A673 (cell line): ENCODE measurements around the gene ACY1. TPM values are rescaled to one million over a fixed set of nuclear protein-coding genes. Genes with fewer than 3 reads are reported as not detected.
A peak's percentile ranks its signal among the peaks of the same experiment; 100 is the strongest.

Experiments used
- BruUV-seq: library from RNA; stranded (reverse); fragments of 400-500 nt; replicated peaks from 2 replicates; lab custom pipeline; 2021; lab: Mats Ljungman, UMichigan
- CTCF ChIA-PET: fragments of 300-600 bp; sonication (Branson Sonifier 250); formaldehyde crosslinking; loops from one replicate; lab custom pipeline; 2022; ENCODE audit warnings: antibody characterized with exemption; lab: Charles Lee
- POLR2A ChIA-PET: fragments of 300-600 bp; sonication (Branson Sonifier 250); formaldehyde crosslinking; loops from one replicate; lab custom pipeline; 2022; ENCODE audit warnings: antibody characterized with exemption; ENCODE audit not compliant: low non-redundant PET; lab: Charles Lee
- DNase-seq: peaks from one replicate; pipeline ENCODE4 v3.0.0-alpha.2; 2015; ENCODE audit warnings: low spot score
- H3K27ac ChIP-seq: fragments of 200-600 bp; sonication (generic); 2 replicates; pipeline ENCODE4 v1.5.1; 2016; ENCODE audit warnings: mixed run types, low read depth, mild to moderate bottlenecking, mixed read lengths, antibody characterized with exemption, low read length; ENCODE audit not compliant: poor library complexity, severe bottlenecking
- H3K27me3 ChIP-seq: fragments of 200-600 bp; sonication (generic); replicated peaks from 2 replicates; pipeline ENCODE4 v1.6.1; 2017; ENCODE audit warnings: mixed run types, low read depth, mild to moderate bottlenecking, mixed read lengths, antibody characterized with exemption, low read length; ENCODE audit not compliant: insufficient read depth, poor library complexity
- H3K36me3 ChIP-seq: fragments of 200-600 bp; sonication (generic); 2 replicates; pipeline ENCODE4 v1.6.1; 2016; ENCODE audit warnings: mixed run types, mild to moderate bottlenecking, mixed read lengths, antibody characterized with exemption, low read length; ENCODE audit not compliant: insufficient read depth, poor library complexity, severe bottlenecking
- H3K4me1 ChIP-seq: fragments of 200-600 bp; sonication (generic); 2 replicates; pipeline ENCODE4 v1.6.1; 2017; ENCODE audit warnings: mixed run types, mild to moderate bottlenecking, mixed read lengths, antibody characterized with exemption, low read length; ENCODE audit not compliant: insufficient read depth, poor library complexity, severe bottlenecking
- H3K4me3 ChIP-seq: fragments of 200-600 bp; sonication (generic); 2 replicates; pipeline ENCODE4 v1.5.1; 2016; ENCODE audit warnings: low read depth, mixed run types, mild to moderate bottlenecking, mixed read lengths, low read length; ENCODE audit not compliant: poor library complexity, severe bottlenecking
- H3K9me3 ChIP-seq: fragments of 200-600 bp; sonication (generic); 2 replicates; pipeline ENCODE4 v1.6.1; 2016; ENCODE audit warnings: mixed run types, low read depth, mild to moderate bottlenecking, mixed read lengths, antibody characterized with exemption, low read length; ENCODE audit not compliant: poor library complexity, severe bottlenecking
- CTCF ChIP-seq: fragments of 300-800, 200-600 bp; sonication (generic); conservative IDR thresholded peaks from 2 replicates; pipeline ENCODE4 v1.5.1; 2017; ENCODE audit warnings: low read depth, mild to moderate bottlenecking, antibody characterized with exemption, low read length, moderate library complexity, mixed read lengths
- EZH2 ChIP-seq: fragments of 200-600 bp; sonication (generic); IDR thresholded peaks from 2 replicates; pipeline ENCODE4 v1.6.1; 2017; ENCODE audit warnings: borderline replicate concordance, low read depth, mild to moderate bottlenecking, mixed read lengths, antibody characterized with exemption, low read length; ENCODE audit not compliant: poor library complexity, severe bottlenecking
- intact Hi-C: fragments of 100-400 bp; cut with micrococcal nuclease; formaldehyde crosslinking; loops from one replicate; pipeline ENCODE4 v1.10.0; 2022; ENCODE audit not compliant: unreplicated experiment
- total RNA-seq: library from RNA; stranded (reverse); gene quantifications from 2 replicates; pipeline ENCODE4 v1.2.3, GENCODE V29; 2021

ACY1 gene
- total RNA-seq, 1 experiment from 2014 or later, result 6.4 TPM

GRCh38 chr3:51974277-51974962, 8.9 kb upstream of the ACY1 start:
- H3K27ac ChIP-seq, result no peak overlapping the region

GRCh38 chr3:51974963-51975851, 8.1 kb upstream of the ACY1 start, which contains the start of gene ABHD14A:
Gene ABHD14A (plus strand): TSS chr3:51975064. CDS start chr3:51975136, 72 bp downstream.
- H3K4me1 ChIP-seq, result peaks cover 8% of the 10 kb centered on the region
- H3K9me3 ChIP-seq, result no peaks in the 10 kb centered on the region
- DNase-seq, result peak; percentile 55
- no peak for TF ChIP-seq EZH2
- TF ChIP-seq CTCF, result no peak
- H3K27me3 ChIP-seq, result no peaks in the 10 kb centered on the region
- POLR2A ChIA-PET, result no interaction called here
- CTCF ChIA-PET, result no interaction called here
- peak within 1 kb of the TSS; percentile 63 for H3K4me3 ChIP-seq
- H3K36me3 ChIP-seq, result no peaks in the 10 kb centered on the region
- H3K27ac ChIP-seq, result no peak within 1 kb of the TSS
- intact Hi-C loops, result loop anchor here (2.0 kb wide), 1 partner anchor 32 kb away; the partner anchor contains the start of gene PARP3
- BruUV-seq, result no TSS peak

More at GRCh38 chr3:51974277-51974962, 8.9 kb upstream of the ACY1 start:
- Histone ChIP-seq H3K9me3 (no peaks in the 10 kb centered on the region), H3K27me3 (no peaks in the 10 kb centered on the region), H3K36me3 (no peaks in the 10 kb centered on the region), H3K4me3 (peak overlapping the region; percentile 63), H3K4me1 (peaks cover 8% of the 10 kb centered on the region)
- intact Hi-C loops, result loop anchor here (2.0 kb wide), 1 partner anchor 32 kb away; the partner anchor contains the start of gene PARP3
- ChIA-PET CTCF (interaction anchor here (1.0 kb wide), 2 partner anchors 19 to 83 kb away, joined by 3 to 6 read pairs; partner anchors contain the start of gene GPR62), POLR2A (no interaction called here)
- TF ChIP-seq EZH2 (no peak), CTCF (no peak)
- DNase-seq, result no peak
- BruUV-seq, result no TSS peak

- DNase-seq, result peak; percentile 52
- intact Hi-C loops, result loop anchor here (2.0 kb wide), 1 partner anchor 33 kb away; the partner anchor contains the start of gene PARP3
- Histone ChIP-seq H3K27ac (no peak overlapping the region), H3K27me3 (no peaks in the 10 kb centered on the region), H3K9me3 (no peaks in the 10 kb centered on the region), H3K4me1 (peaks cover 8% of the 10 kb centered on the region), H3K36me3 (no peaks in the 10 kb centered on the region), H3K4me3 (peak overlapping the region; percentile 63)
- ChIA-PET CTCF (no interaction called here), POLR2A (no interaction called here)
- BruUV-seq, result no TSS peak
- TF ChIP-seq CTCF (no peak), EZH2 (no peak)
These were observed 7.3 kb upstream of the ACY1 start for GRCh38 chr3:51975852-51976549.
